Measurements from ENCODE around the gene NMNAT2.
A peak's percentile ranks its signal among the peaks of the same experiment; 100 is the strongest.
"Not testable (repeated sequence)": the region's sequence is repeated elsewhere in the genome, so short reads cannot be mapped to it uniquely, and the experiment has no call there.

NMNAT2 gene

GRCh38 chr1:183267646-183268431 lies 150.3 kb downstream of the NMNAT2 start:
- no peak for DNase-seq (ENCODE audit: low read depth, low spot score)

DNA sequence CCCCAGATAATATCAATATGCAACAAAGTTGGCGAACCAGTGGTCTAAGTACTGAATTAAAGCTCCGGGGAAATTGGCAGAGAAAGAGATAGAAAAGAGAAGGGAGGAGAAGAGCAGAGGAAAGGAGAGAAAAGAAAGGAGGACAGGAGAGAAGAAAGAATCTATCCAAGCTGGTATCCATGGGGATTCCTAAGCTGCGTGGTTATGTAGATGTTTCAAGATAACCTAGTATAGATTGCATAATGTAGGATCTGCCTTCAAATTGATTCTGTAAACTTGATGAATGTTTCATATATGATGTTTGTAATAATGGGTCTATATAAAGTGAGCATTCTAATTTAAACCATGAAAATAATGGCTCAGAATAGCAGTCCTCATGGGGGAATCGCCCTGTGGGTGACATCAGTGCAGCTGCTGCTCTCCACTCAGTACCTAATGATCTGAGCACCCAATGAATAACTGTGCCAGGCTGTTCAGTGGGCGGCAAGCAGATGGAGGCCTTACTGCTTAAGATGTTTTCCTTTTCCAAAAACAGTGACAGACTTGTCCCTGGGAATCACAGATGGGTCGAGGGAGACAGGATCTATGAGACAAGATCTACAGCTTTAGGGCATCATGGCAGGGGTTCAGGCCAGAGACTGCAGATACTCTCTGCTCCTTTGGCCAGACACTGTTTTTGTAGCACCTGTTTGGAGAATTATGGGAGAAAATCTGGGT lies 154.1 kb downstream of the NMNAT2 start:
- DNase-seq (ENCODE audit: low read depth, low spot score): no peak

DNA sequence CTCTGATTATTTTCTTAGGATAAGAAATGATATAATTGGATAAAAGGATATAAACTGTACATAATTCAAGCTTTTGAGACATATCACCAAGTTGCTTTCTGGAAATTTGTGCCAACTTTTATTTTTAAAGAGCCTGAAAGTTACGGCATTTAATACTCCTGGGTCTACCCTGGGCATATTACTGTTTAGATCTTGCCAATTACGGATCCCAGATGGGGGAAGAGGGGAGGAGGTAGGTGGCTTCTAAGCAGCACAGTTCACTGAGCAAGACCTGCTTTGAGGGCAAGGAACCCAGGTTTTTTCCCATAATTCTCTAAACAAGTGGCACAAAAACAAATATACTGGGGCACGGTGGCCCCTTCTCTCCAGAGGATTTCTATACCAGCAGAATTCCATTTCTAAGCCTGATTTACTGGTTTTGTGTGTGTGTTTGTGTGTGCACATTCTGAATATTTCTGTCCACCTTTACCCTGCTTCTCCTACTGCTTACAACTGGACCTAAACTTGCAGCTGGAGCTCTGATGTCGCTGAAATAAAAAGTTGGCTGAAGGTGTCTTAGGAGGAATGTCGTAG lies 155.5 kb downstream of the NMNAT2 start:
- DNase-seq (ENCODE audit: low read depth, low spot score): no peak

GRCh38 chr1:183259924-183260323 lies 158.3 kb downstream of the NMNAT2 start:
- peak; percentile 23 for DNase-seq (ENCODE audit: low read depth, low spot score)

- no peak for DNase-seq (ENCODE audit: low read depth, low spot score)
Observed at GRCh38 chr1:183255073-183255472, 163.1 kb downstream of the NMNAT2 start.

GRCh38 chr1:183251959-183252450 lies 166.2 kb downstream of the NMNAT2 start:
- no peak for DNase-seq (ENCODE audit: low read depth, low spot score)

DNA sequence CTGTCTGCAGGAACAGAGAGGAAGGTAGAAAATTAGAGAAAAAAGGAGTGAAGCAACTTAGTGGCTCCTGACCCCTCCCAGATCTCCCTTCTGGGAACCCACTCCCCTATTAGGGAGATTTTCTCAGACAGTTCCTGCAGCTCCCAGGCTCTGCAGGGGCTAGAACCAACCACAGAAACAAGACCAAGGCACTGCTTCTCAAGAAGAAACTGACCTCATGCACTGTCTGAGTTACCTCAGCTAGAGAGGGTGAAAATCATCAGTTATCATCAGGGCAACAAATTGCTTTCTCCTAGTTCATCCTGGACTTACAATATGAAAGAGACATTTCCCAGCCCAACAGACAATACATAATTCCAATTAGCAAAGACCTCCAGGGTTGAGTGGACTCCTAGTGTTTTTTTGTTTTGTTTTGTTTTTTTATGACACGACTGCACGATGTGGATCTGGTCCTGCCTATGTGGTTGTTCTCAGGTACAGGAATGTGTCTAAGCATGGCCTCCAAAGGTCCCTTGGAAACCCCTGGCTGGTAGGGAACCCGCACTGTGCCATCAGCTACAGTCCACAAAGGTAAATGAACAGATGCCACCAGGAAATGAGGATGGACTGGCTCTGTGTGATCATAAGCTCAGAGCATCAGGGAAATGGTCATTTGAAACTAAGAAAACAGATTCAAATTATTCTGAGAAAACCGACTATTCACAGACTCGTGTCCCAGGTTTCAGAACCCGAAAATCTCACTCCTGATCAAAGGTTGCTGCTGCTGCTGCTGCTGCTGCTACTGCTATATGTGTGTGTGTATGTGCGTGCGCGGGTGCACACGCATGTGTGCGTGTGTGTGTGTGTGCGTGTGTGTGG lies 166.8 kb downstream of the NMNAT2 start:
- DNase-seq (ENCODE audit: low read depth, low spot score): no peak

DNA sequence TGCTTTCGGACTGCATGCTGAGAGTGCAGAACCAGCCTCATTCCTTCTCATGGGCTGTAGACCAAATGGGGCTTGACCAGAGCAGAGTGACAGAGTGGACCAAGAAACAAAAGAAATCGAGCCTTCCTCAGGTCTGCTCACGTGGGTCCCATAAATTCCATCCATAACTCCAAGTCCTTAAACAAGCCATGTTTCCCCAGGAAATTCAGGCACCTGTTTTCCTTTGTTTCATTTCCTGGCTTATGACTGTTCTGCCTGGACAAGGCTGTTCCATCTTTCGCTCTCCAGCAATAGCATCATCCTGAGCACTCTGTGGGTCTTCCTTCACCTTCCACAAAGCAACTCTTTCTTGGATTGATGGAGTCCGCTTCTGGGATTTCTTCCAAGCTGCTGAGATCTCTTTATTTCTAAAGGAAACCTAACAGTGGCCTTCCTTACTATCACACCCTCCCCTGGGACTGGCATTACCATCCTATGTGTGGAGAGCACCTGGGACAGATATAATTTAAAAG lies 168.2 kb downstream of the NMNAT2 start:
- DNase-seq (ENCODE audit: low read depth, low spot score): no peak

DNA sequence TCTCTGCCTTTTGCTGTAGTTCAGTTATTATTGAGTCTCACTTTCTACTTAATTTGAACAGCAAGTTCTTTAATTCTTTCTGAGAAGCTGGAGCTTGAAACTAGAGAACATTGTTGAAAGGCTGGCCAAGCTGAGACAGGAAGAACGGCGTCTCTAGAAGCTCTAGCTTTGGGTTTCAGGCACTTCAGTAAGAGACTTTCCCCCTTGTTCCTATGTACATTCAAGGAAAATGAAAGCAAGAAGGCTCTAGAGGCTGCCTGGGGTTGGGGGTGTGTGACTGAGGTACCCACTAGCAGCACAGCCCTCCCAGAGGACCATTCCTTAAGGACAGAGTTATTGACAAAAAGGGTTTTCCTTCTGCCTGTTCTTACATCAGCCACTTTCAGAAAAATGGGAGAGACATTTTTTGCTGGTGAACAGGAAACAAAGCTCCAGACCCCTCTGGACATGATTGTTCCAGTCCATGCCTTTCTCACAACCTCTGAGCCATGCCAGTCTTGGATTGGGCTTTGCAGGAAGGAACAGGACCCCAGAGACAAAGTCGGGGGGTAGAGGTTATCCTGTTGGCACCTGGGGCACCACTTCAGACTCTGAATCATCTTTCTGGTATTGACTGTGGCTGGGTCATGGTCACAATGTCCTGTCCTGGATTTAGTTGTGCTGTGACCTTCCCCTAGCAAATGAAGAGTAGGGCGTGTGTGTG lies 169.0 kb downstream of the NMNAT2 start:
- DNase-seq (ENCODE audit: low read depth, low spot score): no peak

GRCh38 chr1:183247931-183248330 lies 170.2 kb downstream of the NMNAT2 start:
- DNase-seq (ENCODE audit: low read depth, low spot score): no peak

- no peak for DNase-seq (ENCODE audit: low read depth, low spot score)
Observed at GRCh38 chr1:183247484-183247883, 170.7 kb downstream of the NMNAT2 start.

GRCh38 chr1:183247066-183247465 lies 171.1 kb downstream of the NMNAT2 start:
- DNase-seq (ENCODE audit: low read depth, low spot score): no peak

DNA sequence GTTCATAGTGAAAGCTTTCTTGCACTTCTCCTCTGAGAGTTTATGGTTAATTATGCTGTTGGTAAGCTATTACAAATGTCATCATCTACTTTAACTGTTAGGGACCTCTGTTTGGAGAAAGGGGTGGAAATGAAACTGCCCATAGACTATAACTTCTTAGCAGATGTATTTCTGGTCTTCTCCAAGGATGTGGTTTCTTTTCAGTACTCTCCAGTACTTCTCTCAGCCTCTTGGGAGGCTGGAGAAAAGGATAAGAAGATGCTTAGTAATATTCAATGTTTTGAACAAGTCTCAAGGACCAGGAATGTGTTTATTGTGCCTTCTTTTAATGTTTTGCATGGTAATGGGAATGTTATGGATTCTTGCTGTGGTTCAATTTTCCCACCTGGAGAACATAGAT lies 171.7 kb downstream of the NMNAT2 start:
- DNase-seq (ENCODE audit: low read depth, low spot score): no peak

DNA sequence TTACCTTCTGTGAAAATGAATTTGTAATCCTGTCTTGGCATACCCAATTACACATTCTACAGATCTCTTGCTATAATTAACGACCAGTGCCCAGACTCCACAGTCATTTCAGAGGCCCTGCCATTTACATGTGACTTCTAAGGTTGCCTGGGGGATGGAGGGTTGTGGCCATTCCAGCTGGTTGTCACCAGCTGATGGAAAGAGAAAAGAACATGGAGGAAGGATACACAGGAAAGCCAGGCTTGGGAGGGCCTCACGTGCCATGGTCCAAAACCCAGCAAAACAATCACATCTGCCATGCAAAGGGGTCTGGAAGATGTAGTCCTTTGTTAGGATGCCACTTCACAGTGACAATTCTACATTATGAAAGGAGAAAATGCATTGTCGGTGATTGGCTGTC lies 172.8 kb downstream of the NMNAT2 start:
- DNase-seq (ENCODE audit: low read depth, low spot score): no peak

DNA sequence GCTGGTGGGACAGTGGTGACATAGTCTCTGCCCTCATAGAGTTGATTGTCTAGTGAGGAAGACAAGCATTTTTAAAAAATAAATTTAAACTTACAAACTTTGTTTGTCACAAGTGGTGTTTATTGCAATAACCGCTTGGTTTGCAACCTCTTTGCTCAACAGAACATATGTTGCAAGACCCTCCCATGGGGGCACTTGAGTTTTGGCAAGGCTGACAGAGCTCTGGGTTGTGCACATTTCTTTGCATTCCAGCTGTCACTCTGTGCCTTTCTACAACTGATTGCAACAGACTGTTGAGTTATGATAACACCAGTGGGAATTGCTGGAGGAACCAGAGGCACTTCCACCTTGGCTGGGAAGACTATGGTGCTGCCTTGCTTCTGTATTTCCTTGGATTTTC lies 173.7 kb downstream of the NMNAT2 start:
- DNase-seq (ENCODE audit: low read depth, low spot score): no peak

- DNase-seq (ENCODE audit: low read depth, low spot score): no peak
Observed at GRCh38 chr1:183243161-183244050, 174.8 kb downstream of the NMNAT2 start.

DNA sequence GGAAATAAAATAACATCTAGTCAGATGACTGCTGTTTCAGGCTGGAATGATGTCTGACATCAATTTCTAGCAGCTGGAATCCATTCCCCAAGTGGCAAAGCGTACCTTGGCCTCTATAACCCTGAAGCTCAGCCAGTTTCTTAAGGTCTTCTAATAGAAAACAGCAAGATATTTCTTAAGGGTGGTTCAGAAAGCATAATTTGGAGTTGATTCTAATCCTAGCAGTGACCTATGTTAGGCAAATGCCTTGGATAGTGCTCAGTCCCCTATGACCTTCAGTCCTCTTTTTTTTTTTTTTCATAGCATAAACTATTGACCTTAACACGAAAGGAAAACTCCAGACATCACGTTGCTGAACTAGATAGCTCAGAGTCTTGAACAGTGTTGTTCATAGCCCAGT lies 175.6 kb downstream of the NMNAT2 start:
- no peak for DNase-seq (ENCODE audit: low read depth, low spot score)

- DNase-seq (ENCODE audit: low read depth, low spot score): no peak
Observed at GRCh38 chr1:183241471-183241870, 176.7 kb downstream of the NMNAT2 start.

GRCh38 chr1:183240853-183241252 lies 177.3 kb downstream of the NMNAT2 start:
- not testable (repeated sequence) for DNase-seq (ENCODE audit: low read depth, low spot score)

- no peak for DNase-seq (ENCODE audit: low read depth, low spot score)
Observed at GRCh38 chr1:183240526-183240825, 177.7 kb downstream of the NMNAT2 start.
